SK-N-SH (cell line): ENCODE results near the gene TOMM22. TPM values are rescaled to one million over a fixed set of nuclear protein-coding genes. Genes with fewer than 3 reads are reported as not detected.

Experiments used
- CTCF ChIA-PET: fragments of 300-600, 350-600 bp; formaldehyde crosslinking; extraction: SDS; loops from one replicate; lab custom pipeline; 2021; lab: Yijun Ruan, JAX
- POLR2A ChIA-PET: fragments of 350-600 bp; sonication (Branson Sonifier 250); formaldehyde crosslinking; extraction: SDS; loops from one replicate; lab custom pipeline; 2020; ENCODE audit warnings: antibody characterized with exemption, inconsistent platforms; lab: Yijun Ruan, JAX
- DNase-seq: peaks from one replicate; pipeline ENCODE4 v3.0.0; 2012
- H2AFZ ChIP-seq: fragments of 200-600 bp; sonication (generic); 2 replicates; pipeline ENCODE4 v1.8.1; 2016; ENCODE audit warnings: antibody characterized with exemption, mild to moderate bottlenecking, low read depth
- H3F3A ChIP-seq: fragments of 200-600 bp; sonication (generic); replicated peaks from 2 replicates; pipeline ENCODE3; 2016; ENCODE audit warnings: antibody characterized with exemption, mild to moderate bottlenecking; ENCODE audit not compliant: insufficient read depth
- H3K27ac ChIP-seq, 2 experiments: fragments of 200-500 bp in 1 of 2; fragments of 200-600 bp in 1 of 2; sonication (Bioruptor generic) in 1 of 2; sonication (generic), shearing (Covaris generic) in 1 of 2; 2 replicates each; pipeline versions ENCODE4 v1.5.1 to v1.6.1; 2014 to 2016; ENCODE audit warnings: low read depth in 2 of 2, inconsistent platforms in 1 of 2, low read length in 1 of 2, mild to moderate bottlenecking in 1 of 2, mixed read lengths in 1 of 2
- H3K27me3 ChIP-seq: fragments of 200-600 bp; sonication (generic), shearing (Covaris generic); 2 replicates; pipeline ENCODE4 v1.6.1; 2016; ENCODE audit warnings: mixed run types; ENCODE audit not compliant: insufficient read depth
- H3K36me3 ChIP-seq, 2 experiments: fragments of 200-500 bp in 1 of 2; fragments of 200-600 bp in 1 of 2; sonication (Bioruptor generic) in 1 of 2; sonication (generic) in 1 of 2; replicated peaks in 1 of 2; 2 replicates each; pipeline versions ENCODE3 to v1.5.1; 2014 to 2016; ENCODE audit warnings: low read length in 1 of 2, mild to moderate bottlenecking in 1 of 2; ENCODE audit not compliant: insufficient read depth in 2 of 2, control insufficient read depth in 1 of 2
- H3K4me1 ChIP-seq, 2 experiments: fragments of 200-500 bp in 1 of 2; fragments of 200-600 bp in 1 of 2; sonication (Bioruptor generic) in 1 of 2; sonication (generic), shearing (Covaris generic) in 1 of 2; 2 replicates each; pipeline versions ENCODE4 v1.5.1 to v1.6.1; 2014 to 2016; ENCODE audit warnings: low read depth in 1 of 2, low read length in 1 of 2, mixed run types in 1 of 2; ENCODE audit not compliant: insufficient read depth in 2 of 2, control insufficient read depth in 1 of 2
- H3K4me2 ChIP-seq: fragments of 200-600 bp; sonication (generic), shearing (Covaris generic); 2 replicates; pipeline ENCODE4 v1.6.1; 2017; ENCODE audit warnings: mixed run types
- H3K4me3 ChIP-seq, 2 experiments: fragments of 200-500 bp in 1 of 2; fragments of 200-600 bp in 1 of 2; sonication (Bioruptor generic) in 1 of 2; sonication (generic), shearing (Covaris generic) in 1 of 2; 2 replicates each; pipeline versions ENCODE4 v1.5.1 to v1.8.1; 2014 to 2016; ENCODE audit warnings: low read depth in 2 of 2, inconsistent platforms in 1 of 2, low read length in 1 of 2, mild to moderate bottlenecking in 1 of 2, mixed read lengths in 1 of 2, moderate library complexity in 1 of 2
- H3K79me2 ChIP-seq: fragments of 200-600 bp; sonication (generic); 2 replicates; pipeline ENCODE4 v1.8.1; 2017; ENCODE audit warnings: mild to moderate bottlenecking; ENCODE audit not compliant: insufficient read depth
- H3K9ac ChIP-seq: fragments of 200-600 bp; sonication (generic); 2 replicates; pipeline ENCODE4 v1.6.1; 2017; ENCODE audit warnings: mixed run types
- H3K9me2 ChIP-seq: fragments of 200-600 bp; sonication (generic); 2 replicates; pipeline ENCODE4 v1.6.1; 2017; ENCODE audit warnings: mixed run types
- H3K9me3 ChIP-seq: fragments of 200-600 bp; sonication (generic); 2 replicates; pipeline ENCODE4 v1.6.1; 2017; ENCODE audit warnings: mixed run types, mild to moderate bottlenecking, moderate library complexity
- H4K20me1 ChIP-seq: fragments of 200-600 bp; sonication (generic); 2 replicates; pipeline ENCODE4 v1.6.1; 2017; ENCODE audit warnings: mild to moderate bottlenecking, mixed run types; ENCODE audit not compliant: insufficient read depth
- ELF1 ChIP-seq: IDR thresholded peaks from 2 replicates; pipeline ENCODE4 v1.4.0; 2012
- EP300 ChIP-seq, 2 experiments: IDR thresholded peaks; 2 replicates each; pipeline versions ENCODE4 v1.4.0 to v1.6.1; 2012; ENCODE audit warnings: borderline replicate concordance in 1 of 2, low read depth in 1 of 2, low read length in 1 of 2
- EZH2phosphoT487 ChIP-seq: fragments of 200-600 bp; sonication (generic); IDR thresholded peaks from 2 replicates; pipeline ENCODE4 v1.6.1; 2017; ENCODE audit warnings: low read depth, mixed run types, mild to moderate bottlenecking, antibody characterized with exemption, moderate library complexity, borderline replicate concordance
- FOSL2 ChIP-seq: IDR thresholded peaks from 2 replicates; pipeline ENCODE4 v1.4.0; 2012; ENCODE audit warnings: low read depth, mild to moderate bottlenecking, moderate library complexity, borderline replicate concordance
- JUND ChIP-seq: IDR thresholded peaks from 2 replicates; pipeline ENCODE4 v1.4.0; 2012
- MEF2A ChIP-seq: IDR thresholded peaks from 2 replicates; pipeline ENCODE4 v1.4.0; 2012; ENCODE audit warnings: low read depth, borderline replicate concordance
- MXI1 ChIP-seq: IDR thresholded peaks from 2 replicates; pipeline ENCODE4 v1.6.1; 2012; ENCODE audit warnings: mild to moderate bottlenecking, low read depth, low read length, improper control_type of control experiment
- NFIC ChIP-seq: IDR thresholded peaks from 2 replicates; pipeline ENCODE4 v1.4.0; 2012; ENCODE audit warnings: borderline replicate concordance
- POLR2AphosphoS5 ChIP-seq: IDR thresholded peaks from 2 replicates; pipeline ENCODE4 v1.6.1; 2012; ENCODE audit warnings: low read depth, low read length
- RXRA ChIP-seq: IDR thresholded peaks from 2 replicates; pipeline ENCODE4 v1.4.0; 2012; ENCODE audit warnings: low read depth, mild to moderate bottlenecking, borderline replicate concordance
- SMC3 ChIP-seq: IDR thresholded peaks from 2 replicates; pipeline ENCODE4 v1.6.1; 2012; ENCODE audit warnings: low read depth, low read length, improper control_type of control experiment
- YY1 ChIP-seq: IDR thresholded peaks from 2 replicates; pipeline ENCODE4 v1.4.0; 2012; ENCODE audit warnings: low read depth, mild to moderate bottlenecking
- WGBS: methylation state at CpG from one replicate; pipeline ENCODE4 v1.1.6; 2017; ENCODE audit warnings: low lambda C conversion rate; 5-methylcytosine and 5-hydroxymethylcytosine counted together
- polyA plus RNA-seq, 3 experiments: library from polyadenylated mRNA; depleted of rRNA; stranded (reverse); fragments of >200 nt; gene quantifications; 2 replicates each; pipeline ENCODE4 v1.2.3, GENCODE V29; 2012
- TF ChIP-seq, protein P1 (sequence below): fragments of 150-350 bp; IDR thresholded peaks from 2 replicates; pipeline ENCODE4 v1.6.1; 2017; ENCODE audit warnings: antibody characterized with exemption, low read length, low read depth, borderline replicate concordance
- TF ChIP-seq, protein P2 (sequence below): IDR thresholded peaks from 2 replicates; pipeline ENCODE4 v1.4.0; 2012; ENCODE audit warnings: low read depth
- TF ChIP-seq, protein P3 (sequence below): IDR thresholded peaks from 2 replicates; pipeline ENCODE4 v1.4.0; 2012; ENCODE audit warnings: low read depth, borderline replicate concordance

The TOMM22 gene
- polyA plus RNA-seq, 1 of the 3 experiments (the other 2 are of a cell fraction) = 33.1 TPM

DNA sequence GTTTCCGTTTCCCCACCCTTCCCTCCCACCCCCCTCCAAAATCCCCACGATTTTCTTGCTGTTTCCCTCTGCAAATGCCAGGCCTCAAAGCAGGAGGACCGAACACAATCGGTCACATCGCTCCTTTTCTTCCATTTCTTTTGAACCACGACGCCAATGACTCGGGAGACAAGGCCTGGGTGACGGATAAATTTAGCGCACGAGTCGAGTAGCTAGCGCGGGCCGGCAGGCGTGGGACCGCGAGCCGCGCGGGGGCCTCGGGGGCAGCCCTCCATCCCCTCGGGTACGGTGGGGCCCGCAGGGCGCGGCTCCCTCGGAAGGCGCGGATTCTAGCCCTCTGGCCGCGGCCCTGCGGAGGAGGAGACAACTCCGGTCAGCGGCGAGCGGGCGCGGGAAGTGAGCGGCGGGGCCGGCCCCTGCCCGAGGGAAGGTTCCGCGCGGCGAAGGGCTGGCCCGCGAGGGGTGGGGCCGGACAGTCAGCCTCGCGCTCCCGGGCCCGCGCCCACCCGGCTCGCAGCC, 18.6 kb downstream of the TOMM22 start (continued):
- no peak for TF ChIP-seq EP300 (IDR thresholded peaks at IDR 0.05; ENCODE audit: borderline replicate concordance in 1 of 2, low read depth in 1 of 2, low read length in 1 of 2)
- no peak for TF ChIP-seq JUND
- TF ChIP-seq MEF2A = no peak

DNA sequence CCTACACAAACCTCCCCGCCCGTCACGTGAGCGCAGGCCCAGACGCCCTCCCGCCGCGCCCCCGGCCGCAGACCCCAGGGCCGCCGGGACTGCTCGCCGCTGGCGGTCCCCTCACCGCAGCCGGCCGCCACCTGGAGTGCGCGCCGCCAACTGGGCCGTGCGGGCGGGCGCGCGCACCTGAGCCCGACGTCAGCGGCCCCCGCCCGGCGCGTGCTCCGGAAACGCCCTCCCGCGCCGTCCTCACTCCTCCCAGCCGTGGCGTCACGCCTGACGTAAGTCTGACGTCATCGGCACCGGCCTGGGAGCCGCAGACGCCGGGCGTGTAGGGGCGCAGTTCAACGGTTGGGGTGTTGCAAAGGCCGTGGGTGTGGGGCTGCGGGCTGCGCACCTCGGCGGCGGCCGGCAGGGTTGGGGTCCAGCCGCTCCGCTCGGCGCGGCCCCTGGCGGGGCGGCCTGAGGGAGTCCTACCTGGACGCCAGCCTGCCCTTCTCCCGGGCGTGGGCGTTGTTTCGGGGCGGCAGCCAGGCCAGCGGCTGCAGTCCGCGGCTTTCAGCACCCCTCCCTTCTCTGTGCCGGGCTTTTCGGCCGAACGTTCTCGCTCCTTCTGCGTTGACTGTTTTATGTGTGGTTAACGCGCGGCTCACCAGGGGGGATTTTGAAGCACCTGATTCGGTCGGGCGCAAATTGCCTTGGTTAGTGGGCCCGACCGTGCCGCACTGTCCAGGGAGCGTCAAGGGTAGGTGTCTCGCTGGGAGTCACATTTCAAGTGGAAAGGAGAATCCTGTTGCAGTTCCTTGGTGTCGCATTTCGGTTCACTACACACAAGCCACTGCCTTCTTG, 19.3 kb downstream of the TOMM22 start, which contains the start of gene JOSD1:
JOSD1 (minus strand) TSS at position 155 of the 840 bp plus-strand sequence. CDS start 956 bp downstream, outside the sequence.
- peak within 1 kb of the TSS; percentile 76 for H2AFZ ChIP-seq
- WGBS = 10% methylated on average over 6 of the region's 94 CpGs
- peak within 1 kb of the TSS; percentile 72 to 75 for H3K27ac ChIP-seq
- H3K27me3 ChIP-seq = no peaks in the 10 kb centered on the region
- DNase-seq = peak; percentile 91
- H3K4me1 ChIP-seq = peaks cover 10 to 20% of the 10 kb centered on the region in 2 experiments; a peak in 2 of 4 replicates
- POLR2A ChIA-PET = interaction anchor here (2.3 kb wide), 1 partner anchor 20 kb away, joined by 8 read pairs; the partner anchor contains the start of gene TOMM22
- no peaks in the 10 kb centered on the region for H3K36me3 ChIP-seq
- H3K79me2 ChIP-seq = peaks cover 44% of the 10 kb centered on the region
- peaks cover 29% of the 10 kb centered on the region for H3F3A ChIP-seq
- no peak for TF ChIP-seq SMC3
- TF ChIP-seq MXI1 = peak; percentile 41; the same call in 1 of the 2 replicates
- no peak for TF ChIP-seq ELF1
- TF ChIP-seq NFIC = no peak
- TF ChIP-seq POLR2AphosphoS5 = peak; percentile 63
- TF ChIP-seq, all 33 proteins: peak for 2
- no peaks in the 10 kb centered on the region for H4K20me1 ChIP-seq
- no peaks in the 10 kb centered on the region for H3K9me2 ChIP-seq
- CTCF ChIA-PET = no interaction called here
- peak within 1 kb of the TSS; percentile 95 for H3K9ac ChIP-seq
- peak within 1 kb of the TSS; percentile 85 for H3K4me2 ChIP-seq
- peak within 1 kb of the TSS; percentile 65 to 70 for H3K4me3 ChIP-seq
- H3K9me3 ChIP-seq = no peaks in the 10 kb centered on the region

DNA sequence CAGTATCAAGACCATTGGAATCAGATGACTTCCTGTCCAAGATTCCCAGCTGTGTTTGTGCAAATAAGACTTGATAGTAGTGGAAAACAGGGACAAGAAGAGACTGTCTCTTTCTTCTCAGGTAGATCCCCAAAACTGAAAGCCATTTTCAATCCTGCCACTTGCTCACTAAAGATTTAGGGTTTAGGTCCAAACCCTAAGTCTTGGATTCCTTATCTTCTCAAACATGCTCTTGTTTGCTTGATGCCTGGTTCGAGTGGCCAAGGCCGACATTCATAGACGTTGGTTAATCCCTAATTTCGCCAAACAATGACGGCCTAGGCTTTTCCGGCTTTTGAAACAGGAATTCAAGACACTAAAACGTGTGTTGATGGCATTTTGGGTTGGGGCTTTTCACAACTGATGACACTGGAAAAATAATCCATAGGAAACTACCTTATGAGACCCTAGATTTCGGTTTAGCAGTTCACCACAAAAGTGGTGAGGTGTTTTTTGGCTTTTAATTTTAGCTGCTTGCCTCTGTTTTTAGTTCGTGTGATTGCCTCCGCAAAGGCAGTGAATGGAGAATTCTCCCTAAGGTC, 23.0 kb downstream of the TOMM22 start:
- no peaks in the 10 kb centered on the region for H3K9me2 ChIP-seq
- CTCF ChIA-PET = no interaction called here
- peaks cover 42% of the 10 kb centered on the region for H3K79me2 ChIP-seq
- H2AFZ ChIP-seq = peak overlapping the region; percentile 74
- peak overlapping the region; percentile 36 to 51 for H3K4me3 ChIP-seq
- no peaks in the 10 kb centered on the region for H3K27me3 ChIP-seq
- WGBS = 27% methylated on average over 10 of the region's 10 CpGs
- peaks cover 17% of the 10 kb centered on the region; the same call in 1 of the 2 replicates for H4K20me1 ChIP-seq
- no peaks in the 10 kb centered on the region for H3F3A ChIP-seq
- no peaks in the 10 kb centered on the region for H3K36me3 ChIP-seq
- H3K27ac ChIP-seq = peak overlapping the region; percentile 52 to 79
- peaks cover 0 to 8% of the 10 kb centered on the region in 2 experiments; a peak in 2 of 4 replicates for H3K4me1 ChIP-seq
- H3K4me2 ChIP-seq = peak overlapping the region; percentile 74; the same call in 1 of the 2 replicates
- H3K9me3 ChIP-seq = no peaks in the 10 kb centered on the region
- peak overlapping the region; percentile 14; the same call in 1 of the 2 replicates for H3K9ac ChIP-seq
- DNase-seq = no peak
- TF ChIP-seq, protein P1, sequence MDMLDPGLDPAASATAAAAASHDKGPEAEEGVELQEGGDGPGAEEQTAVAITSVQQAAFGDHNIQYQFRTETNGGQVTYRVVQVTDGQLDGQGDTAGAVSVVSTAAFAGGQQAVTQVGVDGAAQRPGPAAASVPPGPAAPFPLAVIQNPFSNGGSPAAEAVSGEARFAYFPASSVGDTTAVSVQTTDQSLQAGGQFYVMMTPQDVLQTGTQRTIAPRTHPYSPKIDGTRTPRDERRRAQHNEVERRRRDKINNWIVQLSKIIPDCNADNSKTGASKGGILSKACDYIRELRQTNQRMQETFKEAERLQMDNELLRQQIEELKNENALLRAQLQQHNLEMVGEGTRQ = no peak
- TF ChIP-seq, protein P2, sequence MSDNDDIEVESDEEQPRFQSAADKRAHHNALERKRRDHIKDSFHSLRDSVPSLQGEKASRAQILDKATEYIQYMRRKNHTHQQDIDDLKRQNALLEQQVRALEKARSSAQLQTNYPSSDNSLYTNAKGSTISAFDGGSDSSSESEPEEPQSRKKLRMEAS = no peak
- TF ChIP-seq POLR2AphosphoS5 = no peak
- TF ChIP-seq YY1 = no peak
- TF ChIP-seq, protein P3, sequence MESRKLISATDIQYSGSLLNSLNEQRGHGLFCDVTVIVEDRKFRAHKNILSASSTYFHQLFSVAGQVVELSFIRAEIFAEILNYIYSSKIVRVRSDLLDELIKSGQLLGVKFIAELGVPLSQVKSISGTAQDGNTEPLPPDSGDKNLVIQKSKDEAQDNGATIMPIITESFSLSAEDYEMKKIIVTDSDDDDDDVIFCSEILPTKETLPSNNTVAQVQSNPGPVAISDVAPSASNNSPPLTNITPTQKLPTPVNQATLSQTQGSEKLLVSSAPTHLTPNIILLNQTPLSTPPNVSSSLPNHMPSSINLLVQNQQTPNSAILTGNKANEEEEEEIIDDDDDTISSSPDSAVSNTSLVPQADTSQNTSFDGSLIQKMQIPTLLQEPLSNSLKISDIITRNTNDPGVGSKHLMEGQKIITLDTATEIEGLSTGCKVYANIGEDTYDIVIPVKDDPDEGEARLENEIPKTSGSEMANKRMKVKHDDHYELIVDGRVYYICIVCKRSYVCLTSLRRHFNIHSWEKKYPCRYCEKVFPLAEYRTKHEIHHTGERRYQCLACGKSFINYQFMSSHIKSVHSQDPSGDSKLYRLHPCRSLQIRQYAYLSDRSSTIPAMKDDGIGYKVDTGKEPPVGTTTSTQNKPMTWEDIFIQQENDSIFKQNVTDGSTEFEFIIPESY = no peak
- TF ChIP-seq ELF1 = no peak
- TF ChIP-seq MEF2A = no peak
- no peak for TF ChIP-seq FOSL2
- TF ChIP-seq EP300 (IDR thresholded peaks at IDR 0.05; ENCODE audit: borderline replicate concordance in 1 of 2, low read depth in 1 of 2, low read length in 1 of 2) = no peak
- TF ChIP-seq JUND = no peak
- TF ChIP-seq MXI1 = no peak
- TF ChIP-seq EZH2phosphoT487 = no peak
- TF ChIP-seq RXRA = no peak
- POLR2A ChIA-PET = no interaction called here
